GM19372 (cell line): Measurements from ENCODE around the gene TEKT1.

Experiments
- ATAC-seq: cut with Tn5 transposase; IDR thresholded peaks from one replicate; pipeline ENCODE4 v1.9.1; 2021; ENCODE audit warnings: mild to moderate bottlenecking, low read depth, moderate library complexity; ENCODE audit not compliant: unreplicated experiment

TEKT1 gene

GRCh38 chr17:6772016-6772415, 59.5 kb downstream of the TEKT1 start:
- ATAC-seq = no peak

- ATAC-seq = no peak
Measured at GRCh38 chr17:6768447-6768846, 63.1 kb downstream of the TEKT1 start.

- ATAC-seq = no peak
Measured at GRCh38 chr17:6761779-6762178, 69.8 kb downstream of the TEKT1 start.

GRCh38 chr17:6757747-6758146, 73.8 kb downstream of the TEKT1 start:
- ATAC-seq = no peak

- ATAC-seq = no peak
Measured at GRCh38 chr17:6756425-6757031, 75.0 kb downstream of the TEKT1 start.

GRCh38 chr17:6755731-6756184, 75.8 kb downstream of the TEKT1 start, which contains the start of gene XAF1:
Gene XAF1 (plus strand): TSS chr17:6756046. CDS start chr17:6756079, 33 bp downstream.
- no peak for ATAC-seq

GRCh38 chr17:6755281-6755680, 76.2 kb downstream of the TEKT1 start:
- no peak for ATAC-seq

- no peak for ATAC-seq
Measured at GRCh38 chr17:6753546-6753945, 78.0 kb downstream of the TEKT1 start.

GRCh38 chr17:6753006-6753445, 78.5 kb downstream of the TEKT1 start:
- ATAC-seq = no peak

- ATAC-seq = no peak
Measured at GRCh38 chr17:6752068-6752909, 79.2 kb downstream of the TEKT1 start.

- ATAC-seq = no peak
Measured at GRCh38 chr17:6749519-6749918, 82.0 kb downstream of the TEKT1 start.

- ATAC-seq = no peak
Measured at GRCh38 chr17:6748617-6749016, 82.9 kb downstream of the TEKT1 start.
